K562 (cell line): ENCODE data around the gene FAF2. TPM values are rescaled to one million over a fixed set of nuclear protein-coding genes. Genes with fewer than 3 reads are reported as not detected.
A peak's percentile ranks its signal among the peaks of the same experiment; 100 is the strongest.

Experiments used
- CREM ChIP-seq: IDR thresholded peaks from 2 replicates; pipeline ENCODE4 v1.6.1; 2014; ENCODE audit warnings: antibody characterized with exemption, low read depth
- ETV5 ChIP-seq: sonication (generic); formaldehyde crosslinking; IDR thresholded peaks from 2 replicates; pipeline ENCODE4 v1.4.0; 2020; ENCODE audit warnings: low read depth, mild to moderate bottlenecking, missing genetic modification reagents
- ID3 ChIP-seq, 2 experiments: fragments of 250-450 bp in 1 of 2; fragments of 450-650 bp in 1 of 2; sonication (Bioruptor Pico) in 1 of 2; IDR thresholded peaks; 2 replicates each; pipeline versions ENCODE4 v1.6.1 to v1.8.0; 2016 to 2021; ENCODE audit warnings: mild to moderate bottlenecking in 2 of 2, moderate library complexity in 2 of 2, missing compliant biosample characterization in 1 of 2, missing genetic modification characterization in 1 of 2
- PML ChIP-seq: IDR thresholded peaks from 2 replicates; pipeline ENCODE4 v1.6.1; 2012; ENCODE audit warnings: low read length, inconsistent platforms
- POLR2A ChIP-seq: fragments of 450-650 bp; conservative IDR thresholded peaks from 2 replicates; pipeline ENCODE4 v1.6.1; 2016
- THRA ChIP-seq: fragments of 450-650 bp; IDR thresholded peaks from 2 replicates; pipeline ENCODE4 v1.6.1; 2017; ENCODE audit warnings: mild to moderate bottlenecking, moderate library complexity
- U2AF2 ChIP-seq: fragments of 200-400 bp; formaldehyde crosslinking; optimal IDR thresholded peaks from 2 replicates; pipeline ENCODE3; 2017; ENCODE audit warnings: low read depth, mild to moderate bottlenecking, low read length
- USF1 ChIP-seq: sonication (generic); formaldehyde crosslinking; IDR thresholded peaks from 2 replicates; pipeline ENCODE4 v1.9.0; 2022; ENCODE audit warnings: mild to moderate bottlenecking, missing genetic modification reagents
- ZBTB5 ChIP-seq: fragments of 450-650 bp; IDR thresholded peaks from 2 replicates; pipeline ENCODE4 v1.6.1; 2017; ENCODE audit warnings: antibody characterized with exemption
- ZNF347 ChIP-seq: fragments of 450-650 bp; formaldehyde crosslinking; IDR thresholded peaks from 2 replicates; pipeline ENCODE4 v1.4.0; 2020; ENCODE audit warnings: low read depth, mild to moderate bottlenecking, moderate library complexity
- ZNF561 ChIP-seq: fragments of 450-650 bp; formaldehyde crosslinking; conservative IDR thresholded peaks from 2 replicates; pipeline ENCODE4 v1.4.0; 2020; ENCODE audit warnings: mild to moderate bottlenecking, moderate library complexity
- polyA plus RNA-seq, 8 experiments: library from polyadenylated mRNA; depleted of rRNA in 4 of 8; stranded (reverse) in 5 of 8; unstranded in 3 of 8; fragments of >200 nt; fragmentation: Nextera tagmentation in 2 of 8; fragmentation: Illumina TruSeq in 1 of 8; extraction: Ambion mirVana in 2 of 8; extraction: Trizol in 1 of 8; gene quantifications; 2 replicates each; pipeline versions ENCODE4 v1.2.1 to v1.2.3, GENCODE V29; 2011 to 2014; ENCODE audit warnings: inconsistent platforms in 1 of 8, missing spikeins in 1 of 8
- total RNA-seq, 7 experiments: library from RNA; depleted of rRNA in 6 of 7; stranded (reverse); fragments of >200 nt in 6 of 7; fragmentation: Illumina TruSeq in 2 of 7; extraction: Trizol in 2 of 7; gene quantifications; 2 replicates each; pipeline versions ENCODE4 v1.2.1 to v1.2.3, GENCODE V29; 2011 to 2021; ENCODE audit warnings: low replicate concordance in 1 of 7

Gene FAF2
- total and polyA plus RNA-seq, 9 of the 15 experiments (the other 6 are each of a cell fraction or from before 2014, with no cell fraction given), result 25.0 to 44.6 (median 36.1) TPM

GRCh38 chr5:176536902-176537553, 88.8 kb downstream of the FAF2 start, which contains the start of gene RNF44 (continued):
- TF ChIP-seq ZBTB5, result no peak
- peak; percentile 76 for TF ChIP-seq POLR2A
- peak; percentile 93 for TF ChIP-seq USF1 (CRISPR knock-in tag)
- no peak for TF ChIP-seq THRA
- no peak for TF ChIP-seq ID3 (CRISPR knock-in tag; IDR thresholded peaks at IDR 0.05)
- 0 out of 2 replicates have a peak, but pooled peaks have one; percentile 17 for TF ChIP-seq ID3 (tag; IDR thresholded peaks at IDR 0.05)
- no peak for TF ChIP-seq ZNF561 (CRISPR knock-in tag)
- TF ChIP-seq PML, result no peak
- no peak for TF ChIP-seq ETV5 (CRISPR knock-in tag)
- TF ChIP-seq ZNF347, result no peak
- no peak for TF ChIP-seq U2AF2
- no peak for TF ChIP-seq CREM
